ENCODE measurements around the gene ABCE1.

The ABCE1 gene

GRCh38 chr4:145177906-145178538 lies 79.9 kb downstream of the ABCE1 start:
- no peak for DNase-seq

- no peak for DNase-seq
Observed at GRCh38 chr4:145178740-145179280, 80.7 kb downstream of the ABCE1 start.
